K562 (cell line): ENCODE results near the gene RASAL3.

Experiments used
- JUN ChIP-seq, 2 experiments: sonication (generic) in 1 of 2; formaldehyde crosslinking in 1 of 2; IDR thresholded peaks; 2 replicates each; pipeline versions ENCODE4 v1.6.1 to v1.8.0; 2012 to 2022; ENCODE audit warnings: borderline replicate concordance in 2 of 2, mild to moderate bottlenecking in 2 of 2, improper control_type of control experiment in 1 of 2, low read depth in 1 of 2, low read length in 1 of 2, missing genetic modification reagents in 1 of 2
- TF ChIP-seq, protein P1 (sequence below), 2 experiments: fragments of 450-650 bp in 1 of 2; sonication (generic) in 1 of 2; formaldehyde crosslinking in 1 of 2; IDR thresholded peaks in 1 of 2; conservative IDR thresholded peaks in 1 of 2; 2 replicates each; pipeline versions ENCODE4 v1.6.1 to v1.8.1; 2016 to 2023; ENCODE audit warnings: mild to moderate bottlenecking in 2 of 2, moderate library complexity in 2 of 2, inconsistent platforms in 1 of 2, missing genetic modification reagents in 1 of 2

DNA sequence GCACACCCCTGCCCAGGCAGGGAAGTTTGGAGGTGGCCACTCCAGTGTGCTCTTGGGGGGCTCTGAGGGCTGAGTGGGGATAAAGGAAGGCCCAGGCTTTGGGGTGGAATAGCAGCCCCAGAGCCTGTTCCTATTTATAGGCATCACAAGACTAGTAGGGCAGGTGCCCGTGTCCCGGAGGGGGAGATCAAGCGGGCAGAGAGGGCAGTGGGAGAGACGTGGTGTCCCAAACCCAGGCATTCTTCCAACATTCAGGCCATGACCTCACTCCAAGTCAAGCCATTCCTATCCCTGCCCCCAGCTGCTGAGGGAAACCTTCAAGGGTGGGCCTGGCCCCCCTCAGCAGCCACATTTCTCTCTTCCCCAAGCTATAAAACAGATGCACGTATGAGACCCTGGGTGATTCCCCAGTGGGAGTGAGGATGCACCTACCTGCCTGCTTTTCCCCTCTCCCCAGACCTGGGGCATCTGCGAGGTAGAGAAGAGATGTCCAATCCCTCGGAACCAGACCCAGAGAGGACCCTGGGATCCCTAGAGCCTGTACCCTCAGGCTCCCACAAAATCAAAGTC, 18.5 kb downstream of the RASAL3 start:
- TF ChIP-seq JUN (IDR thresholded peaks at IDR 0.05; ENCODE audit: borderline replicate concordance, low read depth, low read length) (no peak), JUN (CRISPR knock-in tag; IDR thresholded peaks at IDR 0.05; ENCODE audit: borderline replicate concordance) (no peak)
- TF ChIP-seq, protein P1, sequence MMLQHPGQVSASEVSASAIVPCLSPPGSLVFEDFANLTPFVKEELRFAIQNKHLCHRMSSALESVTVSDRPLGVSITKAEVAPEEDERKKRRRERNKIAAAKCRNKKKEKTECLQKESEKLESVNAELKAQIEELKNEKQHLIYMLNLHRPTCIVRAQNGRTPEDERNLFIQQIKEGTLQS (IDR thresholded peaks at IDR 0.05) = no peak
- TF ChIP-seq, protein P1 (CRISPR knock-in tag; conservative IDR thresholded peaks at IDR 0.05) = no peak
